Caco-2 (cell line): ENCODE results near the gene SYNPO. TPM values are rescaled to one million over a fixed set of nuclear protein-coding genes. Genes with fewer than 3 reads are reported as not detected.
A peak's percentile ranks its signal among the peaks of the same experiment; 100 is the strongest.

ENCODE experiments used
- BruUV-seq: library from RNA; stranded (reverse); fragments of 400-500 nt; replicated peaks from 2 replicates; lab custom pipeline; 2021; lab: Mats Ljungman, UMichigan
- CTCF ChIA-PET: fragments of 300-600 bp; sonication (Branson Sonifier 250); formaldehyde crosslinking; loops from one replicate; lab custom pipeline; 2022; ENCODE audit warnings: antibody characterized with exemption; lab: Charles Lee
- POLR2A ChIA-PET: fragments of 300-600 bp; sonication (Branson Sonifier 250); formaldehyde crosslinking; loops from one replicate; lab custom pipeline; 2022; ENCODE audit warnings: antibody characterized with exemption; lab: Charles Lee
- DNase-seq, 2 experiments: peaks; one replicate each; pipeline versions ENCODE4 v3.0.0 to v3.0.0-alpha.2; 2020 to 2022
- H3K27me3 ChIP-seq: replicated peaks from 2 replicates; pipeline ENCODE4 v1.6.0; 2011; ENCODE audit warnings: low read length; ENCODE audit not compliant: control insufficient read depth, insufficient read depth
- H3K36me3 ChIP-seq: 2 replicates; pipeline ENCODE4 v1.5.1; 2011; ENCODE audit warnings: low read length; ENCODE audit not compliant: control insufficient read depth, insufficient read depth
- H3K4me1 ChIP-seq: fragments of 250-450 bp; sonication (Bioruptor Pico); 2 replicates; pipeline ENCODE4 v1.5.1; 2020; ENCODE audit warnings: mild to moderate bottlenecking
- H3K4me3 ChIP-seq: 2 replicates; pipeline ENCODE4 v1.5.1; 2011; ENCODE audit warnings: low read depth, mild to moderate bottlenecking, control low read depth, low read length
- H3K9me3 ChIP-seq: fragments of 250-450 bp; sonication (Bioruptor Pico); 2 replicates; pipeline ENCODE4 v1.5.1; 2020; ENCODE audit warnings: mild to moderate bottlenecking, moderate library complexity
- H3K27ac Mint-ChIP-seq: one replicate; pipeline ENCODE4 v1.8.0; 2022; ENCODE audit warnings: mixed read lengths; ENCODE audit not compliant: unreplicated experiment
- H3K27me3 Mint-ChIP-seq: one replicate; pipeline ENCODE4 v1.8.0; 2022; ENCODE audit warnings: mixed read lengths; ENCODE audit not compliant: insufficient read depth, unreplicated experiment
- H3K36me3 Mint-ChIP-seq: one replicate; pipeline ENCODE4 v1.8.0; 2022; ENCODE audit warnings: mild to moderate bottlenecking, mixed read lengths; ENCODE audit not compliant: insufficient read depth, unreplicated experiment
- H3K4me1 Mint-ChIP-seq: one replicate; pipeline ENCODE4 v1.8.0; 2022; ENCODE audit warnings: low read depth, mixed read lengths; ENCODE audit not compliant: unreplicated experiment
- H3K4me3 Mint-ChIP-seq: one replicate; pipeline ENCODE4 v1.8.0; 2022; ENCODE audit warnings: mild to moderate bottlenecking, moderate library complexity, mixed read lengths; ENCODE audit not compliant: unreplicated experiment
- H3K9me3 Mint-ChIP-seq: one replicate; pipeline ENCODE4 v1.8.0; 2022; ENCODE audit warnings: mixed read lengths; ENCODE audit not compliant: unreplicated experiment
- intact Hi-C: fragments of 100-400 bp; cut with micrococcal nuclease; formaldehyde crosslinking; loops from one replicate; pipeline ENCODE4 v1.10.0; 2022; ENCODE audit not compliant: unreplicated experiment
- total RNA-seq: library from RNA; stranded (reverse); gene quantifications from 2 replicates; pipeline ENCODE4 v1.2.3, GENCODE V29; 2022
- TF ChIP-seq, protein P1 (sequence below), 2 experiments: fragments of 200-600 bp in 1 of 2; IDR thresholded peaks; 1 replicate in 1 of 2; 2 replicates in 1 of 2; pipeline versions ENCODE4 v1.5.1 to v1.8.0; 2011 to 2022; ENCODE audit warnings: antibody characterized with exemption in 1 of 2, control low read depth in 1 of 2, inconsistent platforms in 1 of 2, low read depth in 1 of 2, low read length in 1 of 2, mild to moderate bottlenecking in 1 of 2, moderate library complexity in 1 of 2; ENCODE audit not compliant: insufficient read depth in 1 of 2, severe bottlenecking in 1 of 2, unreplicated experiment in 1 of 2

Gene SYNPO
- total RNA-seq, 1 experiment from 2014 or later: 25.1 TPM

DNA sequence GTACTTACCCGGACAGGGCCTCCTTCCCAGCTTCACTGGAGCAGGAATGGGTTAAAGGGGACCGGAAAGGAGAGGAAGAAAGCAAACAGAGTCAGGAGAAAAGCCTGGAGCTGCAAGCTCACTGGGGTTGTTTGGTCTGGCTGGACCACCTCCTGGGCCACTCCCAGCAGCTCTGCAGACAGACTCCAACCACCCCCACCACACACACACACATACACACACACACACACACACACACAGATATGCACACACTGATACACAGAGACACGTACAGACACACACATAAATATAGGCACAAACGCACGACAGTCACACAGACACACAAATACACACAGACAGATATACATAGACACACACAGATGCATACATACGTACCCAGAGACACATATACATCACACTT is 34.9 kb upstream of the SYNPO start:
- H3K4me3 Mint-ChIP-seq: no peak overlapping the region
- no peaks in the 10 kb centered on the region for H3K36me3 Mint-ChIP-seq
- Histone ChIP-seq H3K36me3 (no peaks in the 10 kb centered on the region; the same call in 1 of the 2 replicates), H3K27me3 (no peaks in the 10 kb centered on the region), H3K4me3 (no peak overlapping the region), H3K4me1 (peaks cover 23% of the 10 kb centered on the region), H3K9me3 (no peaks in the 10 kb centered on the region)
- no peaks in the 10 kb centered on the region for H3K9me3 Mint-ChIP-seq
- no peak overlapping the region for H3K27ac Mint-ChIP-seq
- ChIA-PET POLR2A (no interaction called here), CTCF (interaction anchor here (1.2 kb wide), 1 partner anchor 95 kb away, joined by 3 read pairs; the partner anchor contains the start of gene RBM22)
- intact Hi-C loops: no loop called here
- H3K27me3 Mint-ChIP-seq: no peaks in the 10 kb centered on the region
- DNase-seq: peak in 1 of 2 experiments; percentile 60
- BruUV-seq: no TSS peak
- peaks cover 9% of the 10 kb centered on the region for H3K4me1 Mint-ChIP-seq
- TF ChIP-seq, protein P1, sequence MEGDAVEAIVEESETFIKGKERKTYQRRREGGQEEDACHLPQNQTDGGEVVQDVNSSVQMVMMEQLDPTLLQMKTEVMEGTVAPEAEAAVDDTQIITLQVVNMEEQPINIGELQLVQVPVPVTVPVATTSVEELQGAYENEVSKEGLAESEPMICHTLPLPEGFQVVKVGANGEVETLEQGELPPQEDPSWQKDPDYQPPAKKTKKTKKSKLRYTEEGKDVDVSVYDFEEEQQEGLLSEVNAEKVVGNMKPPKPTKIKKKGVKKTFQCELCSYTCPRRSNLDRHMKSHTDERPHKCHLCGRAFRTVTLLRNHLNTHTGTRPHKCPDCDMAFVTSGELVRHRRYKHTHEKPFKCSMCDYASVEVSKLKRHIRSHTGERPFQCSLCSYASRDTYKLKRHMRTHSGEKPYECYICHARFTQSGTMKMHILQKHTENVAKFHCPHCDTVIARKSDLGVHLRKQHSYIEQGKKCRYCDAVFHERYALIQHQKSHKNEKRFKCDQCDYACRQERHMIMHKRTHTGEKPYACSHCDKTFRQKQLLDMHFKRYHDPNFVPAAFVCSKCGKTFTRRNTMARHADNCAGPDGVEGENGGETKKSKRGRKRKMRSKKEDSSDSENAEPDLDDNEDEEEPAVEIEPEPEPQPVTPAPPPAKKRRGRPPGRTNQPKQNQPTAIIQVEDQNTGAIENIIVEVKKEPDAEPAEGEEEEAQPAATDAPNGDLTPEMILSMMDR (IDR thresholded peaks at IDR 0.05; ENCODE audit: insufficient read depth in 1 of 2, low read depth in 1 of 2, low read length in 1 of 2, severe bottlenecking in 1 of 2, unreplicated experiment in 1 of 2): no peak

DNA sequence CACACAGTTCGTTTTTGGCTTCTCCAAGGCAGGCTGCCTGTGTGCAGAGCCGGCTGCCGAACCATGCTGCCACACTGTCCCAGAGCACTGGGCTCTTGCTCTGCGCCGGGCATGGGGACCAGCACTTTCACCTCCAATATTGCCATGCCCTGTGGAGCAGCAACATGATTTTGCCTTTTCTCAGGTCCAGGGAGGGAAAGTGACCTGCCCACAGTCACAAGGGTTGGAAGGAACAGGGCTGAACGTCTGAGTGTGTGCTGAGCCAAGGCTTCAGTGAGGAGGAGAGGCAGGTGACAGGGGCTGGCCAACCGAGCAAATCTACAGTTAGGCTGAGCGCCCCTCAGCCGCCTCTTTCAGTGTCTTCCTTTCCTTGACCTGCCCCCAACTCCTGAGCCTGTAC is 34.0 kb upstream of the SYNPO start:
- ChIA-PET CTCF (interaction anchor here (1.2 kb wide), 1 partner anchor 94 kb away, joined by 3 read pairs; the partner anchor contains the start of gene RBM22), POLR2A (no interaction called here)
- DNase-seq: no peak
- Histone ChIP-seq H3K9me3 (no peaks in the 10 kb centered on the region), H3K27me3 (no peaks in the 10 kb centered on the region), H3K4me1 (peaks cover 23% of the 10 kb centered on the region), H3K4me3 (no peak overlapping the region), H3K36me3 (no peaks in the 10 kb centered on the region; the same call in 1 of the 2 replicates)
- intact Hi-C loops: no loop called here
- Mint-ChIP-seq H3K27me3 (no peaks in the 10 kb centered on the region), H3K4me1 (peaks cover 9% of the 10 kb centered on the region), H3K27ac (no peak overlapping the region), H3K9me3 (no peaks in the 10 kb centered on the region), H3K4me3 (no peak overlapping the region), H3K36me3 (no peaks in the 10 kb centered on the region)
- TF ChIP-seq, protein P1 (IDR thresholded peaks at IDR 0.05; ENCODE audit: insufficient read depth in 1 of 2, low read depth in 1 of 2, low read length in 1 of 2, severe bottlenecking in 1 of 2, unreplicated experiment in 1 of 2): no peak
- no TSS peak for BruUV-seq

DNA sequence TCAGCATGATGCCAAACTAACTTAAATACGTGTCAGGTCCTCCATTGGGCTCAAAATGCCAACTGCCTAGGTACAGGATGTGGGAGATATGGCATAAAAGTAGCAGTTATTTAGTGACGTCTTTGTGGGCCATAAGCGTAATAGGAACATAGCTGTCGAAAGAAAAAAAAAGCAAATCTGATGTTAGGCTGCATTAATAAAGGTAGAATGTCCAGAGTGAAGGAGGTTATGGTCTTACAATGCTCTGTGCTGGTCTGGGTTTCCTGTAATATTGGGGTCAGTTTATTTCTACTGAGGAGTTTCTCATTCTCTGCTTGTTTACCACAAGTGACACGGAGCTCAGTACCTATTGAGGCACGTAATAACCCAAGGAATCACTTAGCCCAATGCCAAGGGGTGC is 33.4 kb upstream of the SYNPO start:
- H3K4me1 ChIP-seq: peaks cover 23% of the 10 kb centered on the region
- Mint-ChIP-seq H3K4me3 (no peak overlapping the region), H3K27me3 (no peaks in the 10 kb centered on the region), H3K4me1 (peaks cover 9% of the 10 kb centered on the region), H3K36me3 (no peaks in the 10 kb centered on the region), H3K27ac (no peak overlapping the region), H3K9me3 (no peaks in the 10 kb centered on the region)
- H3K4me3 ChIP-seq: no peak overlapping the region
- POLR2A ChIA-PET: no interaction called here
- no TSS peak for BruUV-seq
- no peak for DNase-seq
- no peaks in the 10 kb centered on the region for H3K27me3 ChIP-seq
- H3K9me3 ChIP-seq: no peaks in the 10 kb centered on the region
- intact Hi-C loops: no loop called here
- CTCF ChIA-PET: interaction anchor here (0.8 kb wide), 1 partner anchor 21 kb away, joined by 3 read pairs; no protein-coding TSS in a partner anchor
- TF ChIP-seq, protein P1 (IDR thresholded peaks at IDR 0.05; ENCODE audit: insufficient read depth in 1 of 2, low read depth in 1 of 2, low read length in 1 of 2, severe bottlenecking in 1 of 2, unreplicated experiment in 1 of 2): no peak
- H3K36me3 ChIP-seq: no peaks in the 10 kb centered on the region; the same call in 1 of the 2 replicates
